ENCODE results near the gene PSMA6. TPM values are rescaled to one million over a fixed set of nuclear protein-coding genes. Genes with fewer than 3 reads are reported as not detected.

Gene PSMA6
- total and polyA plus RNA-seq, 2 of the 13 experiments (the other 11 are each of a cell fraction or from before 2014, with no cell fraction given): 525 to 1,109 TPM

DNA sequence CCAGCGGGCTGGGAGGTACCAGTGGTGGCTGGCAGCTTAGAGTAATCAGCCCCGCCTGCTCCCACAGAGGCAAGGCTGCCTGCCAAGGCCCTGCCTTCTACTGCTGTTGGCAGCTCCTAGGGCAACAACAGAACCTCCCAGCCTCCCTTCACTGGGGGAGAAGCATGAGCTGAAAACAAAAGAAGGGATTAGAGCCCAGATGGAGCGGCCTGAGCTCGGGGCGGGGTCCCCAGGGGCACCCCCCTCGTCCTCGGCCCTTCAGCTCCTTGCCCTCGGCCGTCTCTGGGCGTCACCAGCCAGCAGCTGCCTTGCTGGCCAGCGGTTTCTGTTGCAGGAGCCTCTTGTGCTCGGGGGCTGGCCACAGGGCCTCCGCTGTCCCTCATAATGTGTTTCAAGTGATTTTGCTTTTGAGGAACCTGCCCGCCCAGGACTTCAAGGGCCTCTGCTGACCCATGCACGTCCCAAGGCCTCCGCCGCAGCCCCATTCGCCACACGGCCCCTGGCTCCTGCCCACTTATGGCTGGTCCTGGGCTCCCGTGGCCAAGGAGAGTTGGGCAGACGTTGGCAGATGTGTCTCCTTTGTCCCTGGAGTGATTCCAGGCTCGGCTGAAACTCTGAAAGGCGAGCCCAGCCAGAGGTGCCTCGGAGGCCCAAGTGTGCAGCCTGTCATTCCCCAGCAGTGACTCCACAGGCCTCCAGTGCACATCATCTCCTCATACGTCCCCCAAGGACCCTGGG lies 49.7 kb downstream of the PSMA6 start (continued):
- TF ChIP-seq, protein P1, sequence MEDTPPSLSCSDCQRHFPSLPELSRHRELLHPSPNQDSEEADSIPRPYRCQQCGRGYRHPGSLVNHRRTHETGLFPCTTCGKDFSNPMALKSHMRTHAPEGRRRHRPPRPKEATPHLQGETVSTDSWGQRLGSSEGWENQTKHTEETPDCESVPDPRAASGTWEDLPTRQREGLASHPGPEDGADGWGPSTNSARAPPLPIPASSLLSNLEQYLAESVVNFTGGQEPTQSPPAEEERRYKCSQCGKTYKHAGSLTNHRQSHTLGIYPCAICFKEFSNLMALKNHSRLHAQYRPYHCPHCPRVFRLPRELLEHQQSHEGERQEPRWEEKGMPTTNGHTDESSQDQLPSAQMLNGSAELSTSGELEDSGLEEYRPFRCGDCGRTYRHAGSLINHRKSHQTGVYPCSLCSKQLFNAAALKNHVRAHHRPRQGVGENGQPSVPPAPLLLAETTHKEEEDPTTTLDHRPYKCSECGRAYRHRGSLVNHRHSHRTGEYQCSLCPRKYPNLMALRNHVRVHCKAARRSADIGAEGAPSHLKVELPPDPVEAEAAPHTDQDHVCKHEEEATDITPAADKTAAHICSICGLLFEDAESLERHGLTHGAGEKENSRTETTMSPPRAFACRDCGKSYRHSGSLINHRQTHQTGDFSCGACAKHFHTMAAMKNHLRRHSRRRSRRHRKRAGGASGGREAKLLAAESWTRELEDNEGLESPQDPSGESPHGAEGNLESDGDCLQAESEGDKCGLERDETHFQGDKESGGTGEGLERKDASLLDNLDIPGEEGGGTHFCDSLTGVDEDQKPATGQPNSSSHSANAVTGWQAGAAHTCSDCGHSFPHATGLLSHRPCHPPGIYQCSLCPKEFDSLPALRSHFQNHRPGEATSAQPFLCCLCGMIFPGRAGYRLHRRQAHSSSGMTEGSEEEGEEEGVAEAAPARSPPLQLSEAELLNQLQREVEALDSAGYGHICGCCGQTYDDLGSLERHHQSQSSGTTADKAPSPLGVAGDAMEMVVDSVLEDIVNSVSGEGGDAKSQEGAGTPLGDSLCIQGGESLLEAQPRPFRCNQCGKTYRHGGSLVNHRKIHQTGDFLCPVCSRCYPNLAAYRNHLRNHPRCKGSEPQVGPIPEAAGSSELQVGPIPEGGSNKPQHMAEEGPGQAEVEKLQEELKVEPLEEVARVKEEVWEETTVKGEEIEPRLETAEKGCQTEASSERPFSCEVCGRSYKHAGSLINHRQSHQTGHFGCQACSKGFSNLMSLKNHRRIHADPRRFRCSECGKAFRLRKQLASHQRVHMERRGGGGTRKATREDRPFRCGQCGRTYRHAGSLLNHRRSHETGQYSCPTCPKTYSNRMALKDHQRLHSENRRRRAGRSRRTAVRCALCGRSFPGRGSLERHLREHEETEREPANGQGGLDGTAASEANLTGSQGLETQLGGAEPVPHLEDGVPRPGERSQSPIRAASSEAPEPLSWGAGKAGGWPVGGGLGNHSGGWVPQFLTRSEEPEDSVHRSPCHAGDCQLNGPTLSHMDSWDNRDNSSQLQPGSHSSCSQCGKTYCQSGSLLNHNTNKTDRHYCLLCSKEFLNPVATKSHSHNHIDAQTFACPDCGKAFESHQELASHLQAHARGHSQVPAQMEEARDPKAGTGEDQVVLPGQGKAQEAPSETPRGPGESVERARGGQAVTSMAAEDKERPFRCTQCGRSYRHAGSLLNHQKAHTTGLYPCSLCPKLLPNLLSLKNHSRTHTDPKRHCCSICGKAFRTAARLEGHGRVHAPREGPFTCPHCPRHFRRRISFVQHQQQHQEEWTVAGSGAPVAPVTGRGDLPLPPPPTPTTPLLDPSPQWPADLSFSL (CRISPR knock-in tag; IDR thresholded peaks at IDR 0.05): no peak
- TF ChIP-seq, protein P2, sequence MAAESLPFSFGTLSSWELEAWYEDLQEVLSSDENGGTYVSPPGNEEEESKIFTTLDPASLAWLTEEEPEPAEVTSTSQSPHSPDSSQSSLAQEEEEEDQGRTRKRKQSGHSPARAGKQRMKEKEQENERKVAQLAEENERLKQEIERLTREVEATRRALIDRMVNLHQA (CRISPR knock-in tag; IDR thresholded peaks at IDR 0.05): no peak
- TF ChIP-seq HNRNPL (IDR thresholded peaks at IDR 0.05; ENCODE audit: low read depth, low read length): peak; percentile 98
- TF ChIP-seq CHCHD3 (CRISPR knock-in tag; IDR thresholded peaks at IDR 0.05): no peak
- TF ChIP-seq ZBTB7A (CRISPR knock-in tag; IDR thresholded peaks at IDR 0.05): no peak
- TF ChIP-seq ZNF747 (CRISPR knock-in tag; IDR thresholded peaks at IDR 0.05; ENCODE audit: borderline replicate concordance): no peak
- TF ChIP-seq ZMYM2 (CRISPR knock-in tag; IDR thresholded peaks at IDR 0.05): no peak
- TF ChIP-seq ZNF543 (CRISPR knock-in tag; IDR thresholded peaks at IDR 0.05): peak; percentile 85
- no peak for TF ChIP-seq SP5 (CRISPR knock-in tag; IDR thresholded peaks at IDR 0.05; ENCODE audit: borderline replicate concordance, low read depth)
- TF ChIP-seq ZNF652 (CRISPR knock-in tag; IDR thresholded peaks at IDR 0.05; ENCODE audit: borderline replicate concordance, low read depth): no peak
- TF ChIP-seq HOXA3 (CRISPR knock-in tag; IDR thresholded peaks at IDR 0.05): no peak; the same call in none of the 2 replicates
- no peak for TF ChIP-seq ATF7-NPFF (CRISPR knock-in tag; IDR thresholded peaks at IDR 0.05; ENCODE audit: low read depth)
- TF ChIP-seq, protein P3, sequence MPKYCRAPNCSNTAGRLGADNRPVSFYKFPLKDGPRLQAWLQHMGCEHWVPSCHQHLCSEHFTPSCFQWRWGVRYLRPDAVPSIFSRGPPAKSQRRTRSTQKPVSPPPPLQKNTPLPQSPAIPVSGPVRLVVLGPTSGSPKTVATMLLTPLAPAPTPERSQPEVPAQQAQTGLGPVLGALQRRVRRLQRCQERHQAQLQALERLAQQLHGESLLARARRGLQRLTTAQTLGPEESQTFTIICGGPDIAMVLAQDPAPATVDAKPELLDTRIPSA (CRISPR knock-in tag; IDR thresholded peaks at IDR 0.05; ENCODE audit: borderline replicate concordance): no peak
- no peak for TF ChIP-seq ZNF24 (IDR thresholded peaks at IDR 0.05)
- no peak for TF ChIP-seq KDM1A (CRISPR knock-in tag; IDR thresholded peaks at IDR 0.05)
- TF ChIP-seq ZBTB8A (CRISPR knock-in tag; IDR thresholded peaks at IDR 0.05; ENCODE audit: borderline replicate concordance, low read depth): no peak; the same call in 1 of the 2 replicates
- peak; percentile 62 for TF ChIP-seq AGO2 (optimal IDR thresholded peaks at IDR 0.05; ENCODE audit: low read depth, low read length)
- TF ChIP-seq, protein P4, sequence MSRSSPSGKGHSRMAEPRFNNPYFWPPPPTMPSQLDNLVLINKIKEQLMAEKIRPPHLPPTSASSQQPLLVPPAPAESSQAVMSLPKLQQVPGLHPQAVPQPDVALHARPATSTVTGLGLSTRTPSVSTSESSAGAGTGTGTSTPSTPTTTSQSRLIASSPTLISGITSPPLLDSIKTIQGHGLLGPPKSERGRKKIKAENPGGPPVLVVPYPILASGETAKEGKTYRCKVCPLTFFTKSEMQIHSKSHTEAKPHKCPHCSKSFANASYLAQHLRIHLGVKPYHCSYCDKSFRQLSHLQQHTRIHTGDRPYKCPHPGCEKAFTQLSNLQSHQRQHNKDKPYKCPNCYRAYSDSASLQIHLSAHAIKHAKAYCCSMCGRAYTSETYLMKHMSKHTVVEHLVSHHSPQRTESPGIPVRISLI (CRISPR knock-in tag; IDR thresholded peaks at IDR 0.05; ENCODE audit: borderline replicate concordance): no peak
- 0 out of 2 replicates have a peak, but pooled peaks have one; percentile 21 for TF ChIP-seq ZNF773 (CRISPR knock-in tag; IDR thresholded peaks at IDR 0.05; ENCODE audit: borderline replicate concordance)
- no peak for TF ChIP-seq FOXC1 (CRISPR knock-in tag; IDR thresholded peaks at IDR 0.05; ENCODE audit: borderline replicate concordance)
- TF ChIP-seq ZNF317 (CRISPR knock-in tag; IDR thresholded peaks at IDR 0.05): 0 out of 2 replicates have a peak, but pooled peaks have one; percentile 47
